Right atrium auricular region (tissue), 2 donors: ENCODE results near the gene ADK. TPM values are rescaled to one million over a fixed set of nuclear protein-coding genes. Genes with fewer than 3 reads are reported as not detected.
A peak's percentile ranks its signal among the peaks of the same experiment; 100 is the strongest.

Experiments used
- DNase-seq: peaks from one replicate; pipeline ENCODE4 v3.0.0-alpha.2; 2019; ENCODE audit warnings: low spot score
- H3K27ac ChIP-seq, 2 donors: fragments of 200-600 bp; sonication (generic); 1 replicate in 1 of 2; 2 replicates in 1 of 2; pipeline ENCODE4 v1.5.1; 2016 to 2019
- H3K27me3 ChIP-seq, 2 donors: fragments of 200-600 bp; sonication (generic); one replicate each; pipeline versions ENCODE4 v1.5.1 to v1.6.0; 2017 to 2019
- H3K36me3 ChIP-seq: fragments of 200-600 bp; sonication (generic); one replicate; pipeline ENCODE4 v1.5.1; 2016
- H3K4me1 ChIP-seq, 2 donors: fragments of 200-600 bp; sonication (generic); one replicate each; pipeline versions ENCODE4 v1.5.1 to v1.6.0; 2017 to 2019
- H3K4me3 ChIP-seq, 2 donors: fragments of 200-600 bp; sonication (generic); 1 replicate in 1 of 2; 2 replicates in 1 of 2; pipeline ENCODE4 v1.5.1; 2017 to 2019; ENCODE audit warnings: mild to moderate bottlenecking in 1 of 2, moderate library complexity in 1 of 2
- H3K9me3 ChIP-seq, 2 donors: fragments of 200-600 bp; sonication (generic); one replicate each; pipeline ENCODE4 v1.5.1; 2019
- CTCF ChIP-seq, 2 donors: fragments of 200-600 bp; sonication (generic); IDR thresholded peaks; one replicate each; pipeline ENCODE4 v1.5.1; 2019; ENCODE audit warnings: antibody characterized with exemption in 2 of 2
- total RNA-seq, 2 donors: library from RNA; depleted of rRNA; stranded (reverse); fragments of >200 nt; gene quantifications; one replicate each; pipeline ENCODE4 v1.1.0, GENCODE V29; 2016

The ADK gene
- total RNA-seq, 2 donors from 2014 or later = 23.7 to 31.6 TPM

- no peak overlapping the region for H3K27ac ChIP-seq
- H3K4me3 ChIP-seq = no peak overlapping the region
- no peak for TF ChIP-seq CTCF (IDR thresholded peaks at IDR 0.05)
- no peaks in the 10 kb centered on the region for H3K27me3 ChIP-seq
- no peaks in the 10 kb centered on the region for H3K4me1 ChIP-seq
- no peaks in the 10 kb centered on the region for H3K36me3 ChIP-seq
- no peak for DNase-seq
- H3K9me3 ChIP-seq = no peaks in the 10 kb centered on the region
These were observed 124.8 kb downstream of the ADK start for GRCh38 chr10:74275755-74276290.

GRCh38 chr10:74276416-74276815, 125.4 kb downstream of the ADK start:
- Histone ChIP-seq H3K4me3 (no peak overlapping the region), H3K36me3 (no peaks in the 10 kb centered on the region), H3K4me1 (no peaks in the 10 kb centered on the region), H3K27ac (no peak overlapping the region), H3K9me3 (no peaks in the 10 kb centered on the region), H3K27me3 (no peaks in the 10 kb centered on the region)
- no peak for DNase-seq
- TF ChIP-seq CTCF (IDR thresholded peaks at IDR 0.05) = no peak

GRCh38 chr10:74282151-74282847, 131.3 kb downstream of the ADK start:
- no peaks in the 10 kb centered on the region for H3K4me1 ChIP-seq
- DNase-seq = no peak
- no peaks in the 10 kb centered on the region for H3K9me3 ChIP-seq
- no peaks in the 10 kb centered on the region for H3K36me3 ChIP-seq
- H3K27ac ChIP-seq = no peak overlapping the region
- no peak overlapping the region for H3K4me3 ChIP-seq
- H3K27me3 ChIP-seq = no peaks in the 10 kb centered on the region
- no peak for TF ChIP-seq CTCF (IDR thresholded peaks at IDR 0.05)

GRCh38 chr10:74282848-74283210, 131.8 kb downstream of the ADK start:
- Histone ChIP-seq H3K36me3 (no peaks in the 10 kb centered on the region), H3K9me3 (no peaks in the 10 kb centered on the region), H3K4me1 (no peaks in the 10 kb centered on the region), H3K27ac (no peak overlapping the region), H3K4me3 (no peak overlapping the region), H3K27me3 (no peaks in the 10 kb centered on the region)
- no peak for TF ChIP-seq CTCF (IDR thresholded peaks at IDR 0.05)
- DNase-seq = no peak

GRCh38 chr10:74289188-74289587, 138.2 kb downstream of the ADK start:
- DNase-seq = no peak
- Histone ChIP-seq H3K9me3 (no peaks in the 10 kb centered on the region), H3K27me3 (no peaks in the 10 kb centered on the region), H3K27ac (peak overlapping the region; percentile 64 to 67), H3K4me1 (peaks cover 0 to 36% of the 10 kb centered on the region in 2 donors), H3K36me3 (no peaks in the 10 kb centered on the region), H3K4me3 (no peak overlapping the region)
- TF ChIP-seq CTCF (IDR thresholded peaks at IDR 0.05) = no peak

- H3K9me3 ChIP-seq = no peaks in the 10 kb centered on the region
- H3K36me3 ChIP-seq = no peaks in the 10 kb centered on the region
- TF ChIP-seq CTCF (IDR thresholded peaks at IDR 0.05) = no peak
- DNase-seq = no peak
- no peaks in the 10 kb centered on the region for H3K27me3 ChIP-seq
- H3K4me1 ChIP-seq = peaks cover 0 to 36% of the 10 kb centered on the region in 2 donors
- H3K27ac ChIP-seq = peak overlapping the region; percentile 64 to 67
- H3K4me3 ChIP-seq = peak overlapping the region in 1 of 2 donors; percentile 15
These were observed 138.9 kb downstream of the ADK start for GRCh38 chr10:74289951-74290350.
